Aorta (tissue), 5 donors: Measurements from ENCODE around the gene POSTN. TPM values are rescaled to one million over a fixed set of nuclear protein-coding genes. Genes with fewer than 3 reads are reported as not detected.

ENCODE experiments used
- ATAC-seq: fragments of 200-7000 bp; cut with Tn5 transposase; one replicate; pipeline ENCODE4 v1.9.1; 2022; ENCODE audit warnings: moderate library complexity; ENCODE audit not compliant: low FRiP score
- DNase-seq, 2 donors: peaks; one replicate each; pipeline ENCODE4 v3.0.0-alpha.2; 2020
- H3K27ac ChIP-seq, 2 donors: one replicate each; pipeline ENCODE4 v1.5.1; 2013; ENCODE audit warnings: low read length in 2 of 2, mild to moderate bottlenecking in 2 of 2, moderate library complexity in 2 of 2, control low read depth in 1 of 2, inconsistent platforms in 1 of 2, low read depth in 1 of 2
- H3K27me3 ChIP-seq, 2 donors: one replicate each; pipeline ENCODE4 v1.6.1; 2013; ENCODE audit warnings: control low read depth in 1 of 2, low read length in 1 of 2, mild to moderate bottlenecking in 1 of 2, moderate library complexity in 1 of 2; ENCODE audit not compliant: insufficient read depth in 2 of 2, control insufficient read depth in 1 of 2
- H3K36me3 ChIP-seq, 2 donors: one replicate each; pipeline ENCODE4 v1.6.1; 2013; ENCODE audit warnings: control low read depth in 1 of 2, low read length in 1 of 2, mild to moderate bottlenecking in 1 of 2; ENCODE audit not compliant: insufficient read depth in 2 of 2, control insufficient read depth in 1 of 2
- H3K4me1 ChIP-seq, 2 donors: one replicate each; pipeline ENCODE4 v1.6.1; 2013; ENCODE audit warnings: low read length in 2 of 2, control low read depth in 1 of 2, mild to moderate bottlenecking in 1 of 2, moderate library complexity in 1 of 2; ENCODE audit not compliant: insufficient read depth in 2 of 2, control insufficient read depth in 1 of 2
- H3K4me3 ChIP-seq, 2 donors: one replicate each; pipeline ENCODE4 v1.5.1; 2013; ENCODE audit warnings: low read length in 2 of 2, control low read depth in 1 of 2, mild to moderate bottlenecking in 1 of 2
- H3K9me3 ChIP-seq: one replicate; pipeline ENCODE4 v1.6.1; 2013; ENCODE audit warnings: mild to moderate bottlenecking, low read length; ENCODE audit not compliant: control insufficient read depth
- WGBS, 2 donors: extraction: QIAGEN DNeasy Blood & Tissue Kit; methylation state at CpG; one replicate each; pipeline ENCODE4 v1.1.7; 2013; 5-methylcytosine and 5-hydroxymethylcytosine counted together
- intact Hi-C, 2 donors: fragments of 100-400 bp; cut with DNase I; formaldehyde crosslinking; loops; one replicate each; pipeline versions ENCODE4 v1.14.2 to v1.15.0; 2022
- long read RNA-seq, 2 donors: library from polyadenylated mRNA; unstranded; transcript quantifications; one replicate each; pipeline ENCODE4 v2.0.0, GENCODE V29; 2020 to 2021
- polyA plus RNA-seq, 2 donors: library from polyadenylated mRNA; stranded (reverse); fragments of 200-250 nt; gene quantifications; one replicate each; pipeline ENCODE4 v1.2.3, GENCODE V29; 2013
- total RNA-seq, 2 donors: library from RNA; stranded (reverse); fragmentation: NEBNext Ultra II Directional; extraction: Animal tissue kit (Norgen Biotek cat#: 25700); gene quantifications; one replicate each; pipeline ENCODE4 v1.2.1, GENCODE V29; 2021
- donor health status: healthy with polysubstance abuse.
- donor health status: Bipolar disorder and iron deficiency.
- donor health status: DM: no; HTN: no; CAD: no.
- donor health status: DM: no; HTN: no; CAD: no.
- donor health status: DM: yes; HTN: yes; CAD: no.

The POSTN gene, protein sequence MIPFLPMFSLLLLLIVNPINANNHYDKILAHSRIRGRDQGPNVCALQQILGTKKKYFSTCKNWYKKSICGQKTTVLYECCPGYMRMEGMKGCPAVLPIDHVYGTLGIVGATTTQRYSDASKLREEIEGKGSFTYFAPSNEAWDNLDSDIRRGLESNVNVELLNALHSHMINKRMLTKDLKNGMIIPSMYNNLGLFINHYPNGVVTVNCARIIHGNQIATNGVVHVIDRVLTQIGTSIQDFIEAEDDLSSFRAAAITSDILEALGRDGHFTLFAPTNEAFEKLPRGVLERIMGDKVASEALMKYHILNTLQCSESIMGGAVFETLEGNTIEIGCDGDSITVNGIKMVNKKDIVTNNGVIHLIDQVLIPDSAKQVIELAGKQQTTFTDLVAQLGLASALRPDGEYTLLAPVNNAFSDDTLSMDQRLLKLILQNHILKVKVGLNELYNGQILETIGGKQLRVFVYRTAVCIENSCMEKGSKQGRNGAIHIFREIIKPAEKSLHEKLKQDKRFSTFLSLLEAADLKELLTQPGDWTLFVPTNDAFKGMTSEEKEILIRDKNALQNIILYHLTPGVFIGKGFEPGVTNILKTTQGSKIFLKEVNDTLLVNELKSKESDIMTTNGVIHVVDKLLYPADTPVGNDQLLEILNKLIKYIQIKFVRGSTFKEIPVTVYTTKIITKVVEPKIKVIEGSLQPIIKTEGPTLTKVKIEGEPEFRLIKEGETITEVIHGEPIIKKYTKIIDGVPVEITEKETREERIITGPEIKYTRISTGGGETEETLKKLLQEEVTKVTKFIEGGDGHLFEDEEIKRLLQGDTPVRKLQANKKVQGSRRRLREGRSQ
- total RNA-seq (100 to 1,000 TPM; 160 to 190 TPM), polyA plus RNA-seq (100 to 1,000 TPM; 100 to 218 TPM)
- long read RNA-seq, donor 1, transcript POSTN-209 (21 exons, 3,214 nt): major isoform, 16 of 106 reads
- long read RNA-seq, donor 1, partial matches to known transcripts: 47 of 106 reads
- long read RNA-seq, donor 1, other reads (novel, unspliced or antisense): 32 of 106 reads
- long read RNA-seq, donor 2, transcript POSTN-209 (21 exons, 3,214 nt): major isoform, 7 of 55 reads
- long read RNA-seq, donor 2, partial matches to known transcripts: 19 of 55 reads
- long read RNA-seq, donor 2, other reads (novel, unspliced or antisense): 20 of 55 reads

GRCh38 chr13:37598597-37598996 is at the start of gene POSTN:
POSTN (minus strand) TSS chr13:37598768; CDS start chr13:37598726, 42 bp downstream.
- ATAC-seq: no peak
- WGBS, 2 donors: 7 to 9% methylated on average over 6 of the region's 6 CpGs
- H3K27me3 ChIP-seq: no peaks in the 10 kb centered on the region
- H3K36me3 ChIP-seq: no peaks in the 10 kb centered on the region
- intact Hi-C loops: no loop called here
- peak within 1 kb of the TSS in 1 of 2 donors; percentile 20 for H3K4me3 ChIP-seq
- no peaks in the 10 kb centered on the region for H3K9me3 ChIP-seq
- H3K27ac ChIP-seq: no peak within 1 kb of the TSS
- DNase-seq: no peak
- peaks cover 0 to 3% of the 10 kb centered on the region in 2 donors for H3K4me1 ChIP-seq

GRCh38 chr13:37647031-37647650 is 48.6 kb upstream of the POSTN start:
- Histone ChIP-seq H3K27me3 (no peaks in the 10 kb centered on the region), H3K4me1 (no peaks in the 10 kb centered on the region), H3K36me3 (no peaks in the 10 kb centered on the region), H3K9me3 (no peaks in the 10 kb centered on the region), H3K4me3 (no peak overlapping the region), H3K27ac (no peak overlapping the region)
- DNase-seq (no peak), ATAC-seq (no peak)
- intact Hi-C loops: no loop called here
- 39 to 49% methylated on average over 5 of the region's 5 CpGs for WGBS, 2 donors

DNA sequence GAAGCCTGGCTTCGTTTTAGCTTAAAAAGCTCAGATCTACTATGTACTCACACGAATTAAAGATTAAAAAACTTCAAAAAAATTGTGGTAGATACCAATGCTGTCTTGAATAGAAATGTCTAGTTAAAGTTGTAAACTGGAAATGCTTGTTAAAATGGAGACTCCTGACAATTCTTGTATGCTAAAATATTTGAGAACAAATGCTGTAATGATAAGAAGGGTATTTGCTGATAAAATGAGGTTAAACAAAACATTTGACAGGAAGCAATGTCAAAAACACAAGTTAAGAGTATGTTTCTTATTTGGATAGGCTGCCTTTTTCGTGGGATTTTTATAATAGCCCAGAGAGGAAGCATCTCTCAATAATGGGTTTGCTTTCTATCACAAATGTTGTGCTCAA is 48.0 kb upstream of the POSTN start:
- Histone ChIP-seq H3K4me1 (no peaks in the 10 kb centered on the region), H3K27ac (no peak overlapping the region), H3K36me3 (no peaks in the 10 kb centered on the region), H3K4me3 (no peak overlapping the region), H3K9me3 (no peaks in the 10 kb centered on the region), H3K27me3 (no peaks in the 10 kb centered on the region)
- WGBS, 2 donors: 33 to 45% methylated on average over 3 of the region's 3 CpGs
- intact Hi-C loops: no loop called here
- ATAC-seq (no peak), DNase-seq (no peak)

GRCh38 chr13:37645181-37645740 is 46.7 kb upstream of the POSTN start:
- ATAC-seq (no peak), DNase-seq (no peak)
- Histone ChIP-seq H3K4me1 (no peaks in the 10 kb centered on the region), H3K27me3 (no peaks in the 10 kb centered on the region), H3K27ac (no peak overlapping the region), H3K9me3 (no peaks in the 10 kb centered on the region), H3K4me3 (no peak overlapping the region), H3K36me3 (no peaks in the 10 kb centered on the region)
- intact Hi-C loops: no loop called here
- WGBS, 2 donors: 30 to 37% methylated on average over 7 of the region's 7 CpGs

DNA sequence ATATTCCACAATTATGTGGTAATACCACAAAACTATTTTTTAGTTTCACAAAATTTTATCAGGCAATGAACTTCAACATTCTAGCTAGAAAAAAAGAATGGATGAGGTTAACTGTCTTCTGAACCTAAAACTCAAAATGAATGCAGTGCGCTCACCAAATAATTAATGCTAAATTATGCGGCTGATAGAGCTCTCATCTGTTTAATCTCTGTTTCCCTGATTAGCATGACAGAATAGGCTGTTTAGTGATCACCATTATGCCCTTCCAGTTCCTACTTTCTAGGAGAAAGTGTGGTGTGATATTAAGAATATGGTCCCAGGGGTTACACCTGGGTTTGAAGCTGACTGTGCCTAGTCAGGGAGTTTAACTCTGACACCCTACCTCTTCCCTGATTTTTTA is 42.8 kb upstream of the POSTN start:
- Histone ChIP-seq H3K27ac (no peak overlapping the region), H3K4me1 (no peaks in the 10 kb centered on the region), H3K27me3 (no peaks in the 10 kb centered on the region), H3K36me3 (no peaks in the 10 kb centered on the region), H3K4me3 (no peak overlapping the region), H3K9me3 (no peaks in the 10 kb centered on the region)
- WGBS, 2 donors: 92 to 96% methylated on average over 2 of the region's 2 CpGs
- DNase-seq (no peak), ATAC-seq (no peak)
- intact Hi-C loops: no loop called here

DNA sequence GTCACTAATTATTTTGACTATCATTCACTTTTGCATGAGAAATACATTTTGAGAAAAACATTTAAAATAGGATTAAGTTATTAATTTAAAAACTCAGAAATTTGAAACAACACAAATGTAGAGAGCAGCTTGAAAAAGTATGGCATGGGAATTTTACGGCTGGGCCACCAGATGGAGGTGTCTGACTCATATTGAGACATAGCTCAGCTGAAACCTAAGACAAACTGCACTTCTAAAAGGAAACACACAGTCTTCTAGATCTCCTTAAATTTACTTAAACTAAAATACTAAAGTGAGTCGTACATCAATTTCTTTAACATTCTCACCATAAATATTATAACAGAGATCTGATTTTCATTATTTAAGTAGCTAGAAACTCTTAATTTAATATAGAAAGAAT is 41.9 kb upstream of the POSTN start:
- H3K4me1 ChIP-seq: no peaks in the 10 kb centered on the region

GRCh38 chr13:37636701-37637100 is 38.1 kb upstream of the POSTN start:
- no peaks in the 10 kb centered on the region for H3K4me1 ChIP-seq
- WGBS, 2 donors: 87 to 90% methylated on average over 8 of the region's 8 CpGs

More for the DNA sequence above, 41.9 kb upstream of the POSTN start:
- H3K4me3 ChIP-seq: no peak overlapping the region
- H3K27me3 ChIP-seq: no peaks in the 10 kb centered on the region
- H3K27ac ChIP-seq: no peak overlapping the region
- WGBS, 2 donors: 8 to 10% methylated on average over 2 of the region's 2 CpGs
- intact Hi-C loops: no loop called here
- H3K36me3 ChIP-seq: no peaks in the 10 kb centered on the region
- ATAC-seq (no peak), DNase-seq (no peak)
- H3K9me3 ChIP-seq: no peaks in the 10 kb centered on the region

DNA sequence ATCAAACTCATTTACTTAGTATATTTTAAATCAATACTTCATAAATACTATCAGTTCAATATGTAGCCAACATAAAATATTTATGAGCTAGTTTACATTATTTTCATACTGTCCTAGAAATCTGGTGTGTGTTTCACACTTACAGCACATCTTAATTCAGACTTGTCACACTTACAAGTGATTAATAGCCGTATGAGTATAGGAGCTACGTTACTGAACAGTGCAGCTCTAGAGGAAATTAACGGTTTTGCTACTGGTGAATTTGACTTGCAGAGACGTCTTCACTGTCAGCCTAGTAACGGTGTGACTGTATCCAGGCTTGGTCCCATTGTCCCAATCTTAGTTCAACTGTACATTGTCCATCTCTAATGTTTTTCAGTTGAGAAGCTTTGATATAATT is 33.7 kb upstream of the POSTN start:
- no peak for DNase-seq
- no peaks in the 10 kb centered on the region for H3K27me3 ChIP-seq
- WGBS, 2 donors: 57 to 70% methylated on average over 5 of the region's 5 CpGs
- no peak overlapping the region for H3K27ac ChIP-seq
- no peak overlapping the region for H3K4me3 ChIP-seq
- ATAC-seq: no peak
- H3K36me3 ChIP-seq: no peaks in the 10 kb centered on the region
- intact Hi-C loops: no loop called here
- no peaks in the 10 kb centered on the region for H3K9me3 ChIP-seq
- no peaks in the 10 kb centered on the region for H3K4me1 ChIP-seq

More at GRCh38 chr13:37636701-37637100, 38.1 kb upstream of the POSTN start:
- Histone ChIP-seq H3K9me3 (no peaks in the 10 kb centered on the region), H3K27ac (no peak overlapping the region), H3K4me3 (no peak overlapping the region), H3K36me3 (no peaks in the 10 kb centered on the region), H3K27me3 (no peaks in the 10 kb centered on the region)
- no peak for ATAC-seq
- no peak for DNase-seq
- intact Hi-C loops: no loop called here
